HepG2 (cell line): ENCODE results near the gene RPS19BP1. TPM values are rescaled to one million over a fixed set of nuclear protein-coding genes. Genes with fewer than 3 reads are reported as not detected.

Source experiments
- BRD4 ChIP-seq: sonication (generic); formaldehyde crosslinking; IDR thresholded peaks from 2 replicates; pipeline ENCODE4 v1.4.0; 2020; ENCODE audit warnings: missing genetic modification reagents
- GATAD1 ChIP-seq: IDR thresholded peaks from 2 replicates; pipeline ENCODE4 v1.6.1; 2016; ENCODE audit warnings: missing genetic modification reagents, missing compliant biosample characterization
- KLF13 ChIP-seq: sonication (generic); formaldehyde crosslinking; IDR thresholded peaks from 2 replicates; pipeline ENCODE4 v1.4.0; 2020; ENCODE audit warnings: mild to moderate bottlenecking, missing genetic modification reagents
- PAXIP1 ChIP-seq: sonication (generic); formaldehyde crosslinking; conservative IDR thresholded peaks from 2 replicates; pipeline ENCODE4 v1.4.0; 2020; ENCODE audit warnings: mild to moderate bottlenecking, missing genetic modification reagents, moderate library complexity
- PREB ChIP-seq: sonication (generic); formaldehyde crosslinking; IDR thresholded peaks from 2 replicates; pipeline ENCODE4 v1.4.0; 2020; ENCODE audit warnings: missing genetic modification reagents
- ZBTB10 ChIP-seq: sonication (generic); formaldehyde crosslinking; IDR thresholded peaks from 2 replicates; pipeline ENCODE4 v1.4.0; 2020; ENCODE audit warnings: missing genetic modification reagents, borderline replicate concordance
- polyA plus RNA-seq, 8 experiments: library from polyadenylated mRNA; depleted of rRNA in 3 of 8; stranded (reverse) in 7 of 8; unstranded in 1 of 8; fragments of >200 nt; fragmentation: Illumina TruSeq in 4 of 8; extraction: Trizol in 4 of 8; gene quantifications; 2 replicates each; pipeline versions ENCODE4 v1.2.1 to v1.2.3, GENCODE V29; 2011 to 2016; ENCODE audit warnings: low read depth in 4 of 8, missing spikeins in 1 of 8, mixed read lengths in 1 of 8; ENCODE audit not compliant: insufficient read depth in 1 of 8
- total RNA-seq, 5 experiments: library from RNA; depleted of rRNA; stranded (reverse); fragments of >200 nt; fragmentation: Illumina TruSeq; extraction: Trizol; gene quantifications; 2 replicates each; pipeline ENCODE4 v1.2.3, GENCODE V29; 2016; ENCODE audit warnings: low read depth in 1 of 5

The RPS19BP1 gene
- total and polyA plus RNA-seq, 2 of the 13 experiments (the other 11 are each of a cell fraction or from before 2014, with no cell fraction given): 44.3 to 81.3 TPM

GRCh38 chr22:39527481-39527961 lies 5.0 kb downstream of the RPS19BP1 start (continued):
- TF ChIP-seq GATAD1: no peak
- TF ChIP-seq PREB (CRISPR knock-in tag): no peak
- TF ChIP-seq BRD4 (CRISPR knock-in tag): no peak
- no peak for TF ChIP-seq ZBTB10 (CRISPR knock-in tag)
- 0 out of 2 replicates have a peak, but pooled peaks have one; percentile 37 for TF ChIP-seq PAXIP1
- no peak for TF ChIP-seq KLF13 (CRISPR knock-in tag)
